HG03520 (cell line): ENCODE results near the gene ZNF385C.

ENCODE experiments used
- ATAC-seq: cut with Tn5 transposase; IDR thresholded peaks from one replicate; pipeline ENCODE4 v1.9.1; 2021; ENCODE audit warnings: mild to moderate bottlenecking, moderate library complexity; ENCODE audit not compliant: unreplicated experiment

ZNF385C gene

DNA sequence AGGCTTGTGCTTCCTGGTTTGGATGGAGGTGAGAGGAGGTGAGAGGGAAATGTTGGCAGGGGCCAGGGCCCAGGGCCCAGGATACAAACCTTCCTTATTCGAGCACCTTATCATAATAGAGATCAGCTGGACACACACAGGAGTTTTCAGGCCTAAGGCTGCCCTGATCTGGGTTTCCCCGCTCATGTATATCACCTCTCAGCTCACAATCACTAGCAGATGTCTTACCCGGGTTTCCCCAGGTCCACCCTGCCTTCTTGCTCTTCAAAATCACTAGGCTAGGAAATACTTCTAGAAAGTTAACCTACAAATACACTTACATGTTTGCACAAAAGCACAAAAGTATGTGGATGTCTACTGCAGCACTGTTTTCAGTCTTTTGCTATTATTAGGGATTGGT lies 28.6 kb upstream of the ZNF385C start:
- no peak for ATAC-seq

DNA sequence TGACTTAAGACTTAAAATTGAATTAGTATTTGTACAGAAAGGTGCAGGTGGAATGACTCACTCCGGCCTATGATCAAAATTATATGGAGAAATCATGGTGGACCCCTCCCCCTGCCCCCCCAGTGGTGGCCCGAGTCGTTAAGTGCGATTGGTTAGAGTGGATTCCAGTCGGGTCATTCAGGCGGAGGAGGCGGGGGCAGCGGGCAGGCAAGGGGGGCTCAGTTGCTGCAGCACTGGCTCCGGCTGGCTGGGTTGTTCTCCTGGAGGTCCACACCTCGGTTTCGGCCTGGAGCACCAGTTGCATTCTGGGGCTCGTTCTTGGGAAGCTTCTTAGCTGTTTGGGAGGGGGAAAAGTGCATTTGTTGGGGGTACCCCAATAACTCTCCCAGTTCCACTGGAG lies 27.3 kb upstream of the ZNF385C start:
- ATAC-seq, result no peak

DNA sequence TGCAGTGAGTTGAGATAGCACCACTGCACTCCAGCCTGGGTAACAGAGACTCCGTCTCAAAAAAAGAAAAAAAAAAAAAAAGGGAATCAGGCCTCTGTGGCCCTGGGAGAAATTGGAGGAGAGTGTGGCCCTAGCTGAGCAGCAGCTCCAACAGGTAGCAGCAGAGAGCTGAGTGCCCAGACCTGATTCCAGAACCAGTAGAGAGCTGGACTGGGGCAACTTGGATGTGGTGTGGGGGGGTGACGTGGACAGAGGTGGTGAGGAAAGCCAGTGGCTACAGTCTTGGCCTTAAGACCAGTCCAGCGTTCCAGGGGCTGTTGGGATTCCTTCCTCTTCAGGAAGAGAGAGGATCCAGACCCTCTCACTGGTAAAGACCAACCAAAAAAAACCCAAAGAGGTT lies 26.0 kb upstream of the ZNF385C start:
- no peak for ATAC-seq

DNA sequence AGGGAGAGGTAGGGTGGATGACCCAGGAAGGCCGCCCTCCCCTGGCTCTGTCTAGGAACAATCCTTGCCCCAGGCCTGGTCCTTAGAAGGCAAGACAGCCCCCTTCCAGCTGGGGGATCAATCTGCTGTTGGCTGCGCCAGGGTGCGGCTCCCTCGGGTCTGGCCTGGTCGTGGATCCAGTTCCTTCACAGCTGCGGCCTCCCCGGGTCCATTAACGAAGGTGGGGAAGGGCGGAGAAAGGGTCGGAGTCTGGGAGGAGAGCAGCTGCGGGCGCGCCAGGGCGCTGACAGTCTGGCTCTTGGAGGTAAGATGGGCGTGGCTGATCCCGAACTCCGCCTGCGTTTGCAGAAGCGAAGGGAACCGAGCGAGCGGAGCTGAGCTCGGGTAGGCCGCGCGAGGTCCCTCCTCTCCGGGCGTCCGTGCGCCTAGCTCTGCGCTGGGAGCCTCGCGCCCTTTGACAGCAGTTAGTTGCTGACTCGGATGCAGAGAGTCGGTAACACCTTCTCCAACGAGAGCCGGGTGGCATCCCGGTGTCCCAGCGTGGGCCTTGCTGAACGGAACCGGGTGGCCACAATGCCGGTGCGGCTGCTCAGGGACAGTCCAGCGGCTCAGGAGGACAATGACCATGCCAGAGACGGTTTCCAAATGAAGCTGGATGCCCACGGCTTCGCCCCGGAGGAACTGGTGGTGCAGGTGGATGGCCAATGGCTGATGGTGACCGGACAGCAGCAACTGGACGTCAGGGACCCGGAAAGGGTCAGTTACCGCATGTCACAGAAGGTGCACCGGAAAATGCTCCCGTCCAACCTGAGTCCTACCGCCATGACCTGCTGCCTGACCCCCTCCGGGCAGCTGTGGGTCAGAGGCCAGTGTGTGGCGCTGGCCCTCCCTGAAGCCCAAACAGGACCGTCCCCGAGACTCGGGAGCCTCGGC lies 24.4 kb upstream of the ZNF385C start, which contains the start of gene HSPB9:
TSS of gene HSPB9 (plus strand) at position 434 of the 933 bp plus-strand sequence. CDS start at position 481, 47 bp downstream.
- ATAC-seq, result no peak

DNA sequence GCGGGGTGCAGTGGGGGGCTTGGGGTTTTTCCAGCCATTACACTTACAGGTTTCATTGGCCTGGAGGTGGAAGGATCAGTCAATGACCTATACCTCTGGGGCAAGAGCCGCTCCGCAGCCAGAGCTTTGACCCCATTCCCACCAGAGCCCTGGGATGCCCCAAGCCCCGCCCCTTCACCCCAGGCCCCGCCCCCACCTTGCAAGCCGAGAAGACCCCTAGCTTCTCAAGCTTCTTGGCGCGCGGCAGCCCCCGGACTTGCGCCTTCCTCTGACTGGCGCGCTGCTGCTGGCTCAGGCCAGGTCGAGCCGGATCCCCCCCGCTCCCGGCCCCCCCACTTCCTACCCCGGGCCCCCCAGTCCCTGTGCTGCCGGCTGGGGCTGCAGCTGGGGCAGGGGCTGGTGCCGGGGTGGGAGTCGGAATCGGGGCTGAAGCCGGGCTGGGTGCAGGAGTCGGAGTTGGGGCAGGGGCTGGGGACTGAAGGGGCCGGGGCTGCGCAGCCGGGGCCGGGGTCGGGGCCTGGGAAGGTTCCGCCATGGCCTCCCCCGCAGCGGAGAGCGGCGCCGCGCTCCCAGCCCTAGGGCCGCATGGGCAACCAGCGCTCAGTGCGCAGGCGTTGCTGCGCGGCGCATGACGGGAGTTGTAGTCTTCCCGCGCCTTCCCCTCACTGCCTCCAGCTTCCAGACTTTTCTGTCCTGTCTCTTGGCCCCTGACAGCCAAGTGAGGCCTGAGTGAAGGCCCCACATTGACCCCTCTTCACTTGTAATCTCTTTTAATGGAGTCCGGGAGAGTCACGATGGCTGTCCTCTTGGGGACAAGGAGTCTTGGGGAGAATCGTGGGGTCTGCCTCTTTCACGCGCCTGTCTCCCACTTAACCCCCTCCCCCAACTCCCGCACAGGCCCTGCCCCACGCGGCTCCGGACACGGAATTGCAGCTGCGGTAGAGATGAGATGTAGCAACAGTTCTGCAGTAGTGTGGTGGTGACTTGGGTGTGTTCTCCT lies 22.8 kb upstream of the ZNF385C start, which contains the start of gene KAT2A:
TSS of gene KAT2A (minus strand) at position 598 of the 1,000 bp plus-strand sequence. CDS start at position 535, 63 bp downstream.
- no peak for ATAC-seq

DNA sequence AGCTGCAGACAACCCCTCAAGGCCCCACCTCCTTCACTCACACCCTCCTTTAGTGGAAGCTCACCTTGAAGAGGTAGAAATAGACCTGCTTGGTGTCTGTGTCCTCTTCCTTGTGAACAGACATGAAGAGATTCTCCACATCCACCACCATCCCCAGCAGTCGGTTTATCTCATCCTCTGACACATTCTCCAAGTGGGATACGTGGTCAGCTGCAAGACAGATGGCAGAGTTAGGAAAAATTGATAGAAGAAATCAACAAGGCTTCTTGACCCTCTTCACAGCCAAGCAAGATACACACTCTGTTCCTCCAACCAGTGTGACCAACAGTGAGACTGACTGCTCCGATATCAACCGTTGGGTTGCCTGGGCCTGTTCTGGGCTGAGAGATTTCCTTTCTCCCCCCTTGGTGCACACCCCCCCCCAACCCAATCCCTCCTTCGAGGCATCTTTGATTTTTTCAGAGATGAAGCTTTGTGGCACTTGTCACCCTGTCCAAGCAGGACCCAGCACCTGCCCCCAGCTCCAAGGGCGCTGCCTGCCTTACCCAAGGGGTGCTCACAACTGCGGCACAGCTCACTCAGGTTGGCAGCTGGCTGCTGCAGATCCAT lies 22.0 kb upstream of the ZNF385C start:
- ATAC-seq, result no peak

DNA sequence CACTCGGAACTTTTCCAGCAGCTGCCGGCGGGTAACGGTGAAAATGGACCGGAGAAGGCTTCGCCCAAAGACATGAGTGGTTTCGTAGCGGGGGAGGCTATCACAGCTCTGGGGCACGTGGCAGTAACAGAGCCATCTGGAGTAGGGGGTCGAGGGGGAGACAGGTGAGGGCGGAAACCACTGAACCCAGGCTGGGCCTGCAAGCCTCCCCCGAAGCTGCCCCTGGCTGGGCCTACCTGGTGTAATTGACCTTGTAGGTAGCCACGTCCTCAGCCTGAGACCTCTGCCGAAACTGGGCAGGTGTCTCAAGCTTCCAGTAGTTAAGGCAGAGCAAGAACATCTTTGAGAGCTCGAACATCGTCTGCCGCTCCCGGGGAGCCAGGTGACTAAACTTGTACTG lies 21.0 kb upstream of the ZNF385C start:
- no peak for ATAC-seq

DNA sequence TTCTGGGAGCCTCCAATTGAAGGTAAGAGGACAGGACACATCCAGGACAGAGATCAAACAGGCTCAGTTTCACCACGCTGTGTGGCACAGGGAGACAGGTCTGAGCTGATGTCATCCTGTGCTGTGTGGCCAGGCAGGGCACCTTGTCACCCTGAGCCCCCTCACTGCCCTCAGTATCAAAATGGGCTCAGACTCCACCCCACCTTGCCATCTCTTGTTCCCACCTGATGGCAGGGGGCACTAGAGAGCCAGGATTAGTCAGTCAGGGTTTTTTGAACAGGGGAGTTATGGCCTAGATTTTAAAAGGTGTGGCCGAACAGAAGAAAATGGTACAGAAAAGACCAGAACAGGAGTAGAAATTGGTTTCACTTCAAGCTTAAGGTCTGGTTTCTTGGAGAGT lies 20.3 kb upstream of the ZNF385C start:
- ATAC-seq, result no peak

DNA sequence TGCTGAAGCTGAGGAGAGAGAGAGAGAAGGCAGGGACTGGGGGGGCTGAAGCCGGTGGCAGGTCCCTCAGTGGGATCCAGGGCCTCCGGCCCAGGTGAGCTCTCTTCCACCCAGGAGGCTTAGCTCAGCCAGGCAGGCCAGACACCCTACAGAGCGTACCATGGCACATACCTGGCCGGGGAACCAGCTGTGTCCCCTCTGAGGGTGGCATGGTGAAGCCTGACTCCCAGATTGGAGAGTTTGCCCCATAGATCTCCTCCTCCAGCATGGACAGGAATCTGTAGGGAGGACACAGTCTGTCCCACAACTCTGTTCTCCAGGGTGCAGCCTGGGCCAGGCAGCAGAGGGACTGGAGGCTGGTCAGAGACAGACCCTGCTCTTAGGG lies 19.8 kb upstream of the ZNF385C start:
- no peak for ATAC-seq

DNA sequence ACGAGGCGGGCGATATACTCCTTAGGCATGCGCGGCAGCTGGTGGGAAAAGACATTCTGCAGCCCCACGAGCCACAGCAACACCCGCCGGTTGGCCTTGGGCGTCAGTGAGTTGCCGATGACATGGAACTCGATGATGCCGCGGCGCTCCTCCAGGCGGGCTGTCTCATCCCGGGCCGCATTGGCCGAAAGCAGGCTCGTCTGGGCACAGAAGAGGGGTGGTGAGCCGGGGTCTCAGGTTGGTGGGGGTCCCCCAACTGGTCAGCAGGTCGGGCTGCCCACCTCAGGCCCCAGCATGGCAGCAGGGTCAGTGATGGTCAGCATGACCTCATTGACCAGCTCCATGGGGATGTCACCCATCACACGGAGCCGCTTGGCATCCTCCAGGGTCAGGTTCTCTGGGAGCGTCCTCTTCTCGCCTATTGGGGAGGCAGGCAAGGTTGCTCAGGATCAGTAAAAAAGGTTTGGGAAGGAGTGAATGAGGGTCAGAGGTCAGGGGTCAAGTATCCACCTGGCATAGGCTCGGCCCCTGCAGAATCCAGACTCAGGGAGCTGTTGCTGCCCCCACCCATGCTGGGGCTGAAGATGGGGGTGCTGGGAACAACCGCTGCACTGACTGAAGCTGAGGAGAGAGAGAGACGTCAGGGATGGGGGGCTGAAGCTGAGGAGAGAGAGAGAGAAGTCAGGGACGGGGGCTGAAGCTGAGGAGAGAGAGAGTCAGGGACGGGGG lies 19.3 kb upstream of the ZNF385C start:
- ATAC-seq, result no peak

DNA sequence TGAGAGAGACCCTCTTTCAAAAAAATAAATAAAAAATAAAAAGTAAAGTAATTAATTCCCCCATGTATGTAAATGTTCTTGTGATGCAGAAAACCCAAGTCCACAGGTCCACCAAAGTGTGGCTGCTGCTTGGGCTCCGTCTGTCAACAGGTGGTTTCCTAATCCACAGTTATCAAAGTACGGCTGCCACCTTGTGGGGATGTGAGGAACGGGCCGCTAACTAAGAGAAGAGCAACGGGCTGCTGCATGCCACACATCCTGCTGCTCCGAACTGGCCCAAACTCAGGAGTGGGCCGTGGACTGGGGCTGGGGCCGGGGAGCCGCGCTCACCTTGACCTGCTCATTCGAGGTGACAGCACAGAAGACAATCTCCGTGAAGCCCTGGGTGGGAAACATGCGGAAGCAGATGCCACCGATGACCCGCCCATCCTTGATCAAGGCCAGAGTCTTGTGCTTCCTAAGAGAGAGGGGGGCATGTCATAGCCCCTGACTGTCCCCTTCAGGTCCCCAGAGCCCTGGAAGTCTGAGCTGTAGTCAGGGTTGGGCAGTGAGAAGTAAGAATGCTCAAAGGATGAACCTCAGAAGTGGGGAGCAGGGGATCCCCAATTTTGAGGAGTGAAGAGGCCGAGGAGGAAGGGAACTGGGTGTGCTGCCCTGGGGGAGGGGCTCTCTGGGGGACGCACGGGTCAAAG lies 18.6 kb upstream of the ZNF385C start:
- ATAC-seq, result no peak

DNA sequence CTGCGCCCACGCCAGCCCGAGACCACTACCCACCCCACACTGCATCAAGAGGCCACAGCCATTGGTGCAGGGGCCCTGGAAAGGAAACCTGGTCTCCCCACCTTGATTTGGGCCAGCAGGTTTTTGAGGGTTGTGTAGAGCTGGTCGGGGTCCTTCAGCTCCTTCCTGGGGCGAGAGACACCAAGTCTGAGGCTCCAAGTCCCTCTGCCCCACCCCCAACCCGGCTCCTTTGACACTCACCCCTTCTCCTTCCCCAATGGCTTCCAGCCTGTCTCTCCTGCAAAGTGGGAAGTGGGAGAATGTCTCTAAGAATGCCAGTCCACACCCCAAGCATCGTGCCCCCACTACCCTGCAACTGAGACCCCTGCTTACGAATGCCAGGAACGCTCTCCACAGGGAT lies 15.8 kb upstream of the ZNF385C start:
- no peak for ATAC-seq

DNA sequence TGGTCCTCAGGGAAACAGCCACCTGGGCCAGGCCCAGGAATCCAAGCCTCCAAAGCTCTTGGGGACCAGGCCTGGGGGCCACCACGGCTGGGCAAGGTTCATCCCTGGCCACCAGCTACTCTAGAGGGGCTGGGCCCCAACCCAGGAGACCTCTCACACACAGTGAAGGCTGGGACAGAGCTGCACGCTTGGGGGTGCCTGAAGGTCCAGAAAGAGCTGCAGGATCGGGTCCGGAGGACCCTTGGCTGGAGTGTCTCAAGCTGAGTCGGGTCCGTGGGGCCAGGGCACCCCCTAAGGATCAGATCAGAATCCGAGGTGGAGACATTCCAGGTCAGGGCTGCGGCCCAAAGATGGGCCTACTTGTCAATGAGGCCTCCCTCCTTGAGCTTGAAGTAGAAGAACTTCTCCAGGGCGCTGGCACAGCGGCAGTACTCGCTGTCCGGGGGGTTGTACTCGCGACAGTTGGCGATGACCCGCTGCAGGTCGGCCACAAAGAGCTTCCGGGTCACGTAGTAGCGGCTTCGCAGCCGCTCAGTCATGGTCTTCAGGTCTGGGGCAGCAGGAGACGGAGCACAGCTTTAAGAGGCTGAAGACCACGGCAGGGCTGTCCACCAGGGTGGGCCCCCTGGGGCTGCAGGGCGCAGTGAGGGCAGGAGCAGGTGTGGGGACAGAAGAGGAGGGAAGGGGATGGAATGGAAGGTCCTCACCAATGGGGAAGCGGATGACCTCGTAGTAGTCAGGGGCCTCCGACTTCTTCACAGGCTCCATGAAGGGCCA lies 15.2 kb upstream of the ZNF385C start:
- ATAC-seq, result no peak

DNA sequence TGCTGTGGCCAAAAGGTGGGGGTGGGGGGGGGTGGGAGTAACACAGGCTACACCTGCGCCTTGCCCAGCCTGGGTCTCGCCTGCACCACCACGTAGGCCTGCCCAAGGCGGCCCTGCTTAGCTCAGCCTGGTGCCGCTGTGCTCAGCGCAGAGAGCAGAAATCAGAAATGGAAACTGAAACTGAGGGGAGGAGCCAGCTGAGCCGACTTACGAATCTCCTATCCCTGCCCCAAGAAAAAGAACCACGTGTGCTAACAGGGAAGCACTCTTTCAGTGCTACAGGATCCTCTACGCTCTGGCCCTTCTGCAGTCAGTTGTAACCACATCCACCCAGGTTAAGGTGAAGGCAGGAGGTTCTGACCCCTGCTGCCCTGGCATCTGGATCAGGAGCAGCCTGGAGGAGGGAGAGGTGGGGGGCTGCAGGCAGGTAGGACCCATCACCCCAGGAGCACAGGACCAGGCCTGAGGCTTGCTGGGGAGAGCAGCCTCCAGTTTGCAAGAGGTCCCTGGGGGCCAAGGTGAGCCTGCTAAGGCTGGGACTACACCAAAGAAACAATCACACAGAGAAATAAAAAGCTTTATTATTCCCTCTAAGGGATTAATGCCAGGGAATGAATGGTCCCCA lies 14.4 kb upstream of the ZNF385C start, which contains the start of gene DHX58:
TSS of gene DHX58 (minus strand) at position 163 of the 625 bp plus-strand sequence. CDS start 822 bp downstream, outside the sequence.
- ATAC-seq, result peak; percentile 55

DNA sequence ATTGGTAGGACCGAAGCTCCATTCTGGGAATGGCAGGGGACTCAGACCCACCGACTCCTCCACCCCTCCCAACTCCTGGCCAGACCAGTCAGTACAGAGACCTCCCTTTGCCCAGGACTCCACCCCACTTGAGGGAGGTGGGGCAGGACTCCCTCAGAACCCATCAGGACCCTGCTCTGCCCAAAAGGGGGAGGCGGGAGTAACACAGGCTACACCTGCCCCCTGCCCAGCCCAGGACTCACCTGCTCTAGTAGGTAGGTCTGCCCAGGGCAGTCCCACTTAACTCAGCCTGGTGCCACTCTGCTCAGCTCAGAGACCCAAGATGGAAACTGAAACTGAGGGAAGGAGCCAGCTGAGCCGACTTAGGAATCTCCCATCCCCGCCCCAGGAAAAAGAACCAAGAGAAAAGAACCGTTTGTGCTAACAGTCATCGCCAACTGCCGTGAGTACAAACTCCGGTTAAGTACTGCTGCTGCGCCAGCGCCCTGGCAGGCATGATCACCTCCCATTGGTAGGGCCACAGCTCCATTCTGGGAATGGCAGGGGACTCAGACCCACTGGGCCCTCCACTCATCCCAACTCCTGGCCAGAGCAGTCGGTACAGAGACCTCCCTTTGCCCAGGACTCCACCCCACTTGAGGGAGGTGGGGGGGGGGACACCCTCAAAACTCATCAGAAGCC lies 13.7 kb upstream of the ZNF385C start:
- no peak for ATAC-seq

DNA sequence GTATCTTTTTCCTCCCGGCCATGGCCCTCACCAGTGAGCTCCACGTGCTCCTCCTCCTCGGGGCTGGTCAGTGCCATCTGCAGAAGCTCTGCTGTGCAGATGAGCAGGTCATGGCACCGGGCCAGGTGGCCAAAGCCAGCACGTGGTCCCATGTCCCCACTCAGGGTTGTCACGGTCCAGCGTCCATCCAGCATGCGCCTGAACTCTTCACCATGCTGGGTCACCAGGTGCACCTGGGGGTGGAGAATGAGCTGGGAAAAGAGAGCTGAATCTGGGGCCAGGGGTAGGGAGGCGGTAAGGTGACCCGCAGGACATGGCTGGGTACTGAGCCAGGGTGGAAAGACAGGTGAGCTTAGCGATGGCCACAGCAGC lies 13.0 kb upstream of the ZNF385C start:
- no peak for ATAC-seq

DNA sequence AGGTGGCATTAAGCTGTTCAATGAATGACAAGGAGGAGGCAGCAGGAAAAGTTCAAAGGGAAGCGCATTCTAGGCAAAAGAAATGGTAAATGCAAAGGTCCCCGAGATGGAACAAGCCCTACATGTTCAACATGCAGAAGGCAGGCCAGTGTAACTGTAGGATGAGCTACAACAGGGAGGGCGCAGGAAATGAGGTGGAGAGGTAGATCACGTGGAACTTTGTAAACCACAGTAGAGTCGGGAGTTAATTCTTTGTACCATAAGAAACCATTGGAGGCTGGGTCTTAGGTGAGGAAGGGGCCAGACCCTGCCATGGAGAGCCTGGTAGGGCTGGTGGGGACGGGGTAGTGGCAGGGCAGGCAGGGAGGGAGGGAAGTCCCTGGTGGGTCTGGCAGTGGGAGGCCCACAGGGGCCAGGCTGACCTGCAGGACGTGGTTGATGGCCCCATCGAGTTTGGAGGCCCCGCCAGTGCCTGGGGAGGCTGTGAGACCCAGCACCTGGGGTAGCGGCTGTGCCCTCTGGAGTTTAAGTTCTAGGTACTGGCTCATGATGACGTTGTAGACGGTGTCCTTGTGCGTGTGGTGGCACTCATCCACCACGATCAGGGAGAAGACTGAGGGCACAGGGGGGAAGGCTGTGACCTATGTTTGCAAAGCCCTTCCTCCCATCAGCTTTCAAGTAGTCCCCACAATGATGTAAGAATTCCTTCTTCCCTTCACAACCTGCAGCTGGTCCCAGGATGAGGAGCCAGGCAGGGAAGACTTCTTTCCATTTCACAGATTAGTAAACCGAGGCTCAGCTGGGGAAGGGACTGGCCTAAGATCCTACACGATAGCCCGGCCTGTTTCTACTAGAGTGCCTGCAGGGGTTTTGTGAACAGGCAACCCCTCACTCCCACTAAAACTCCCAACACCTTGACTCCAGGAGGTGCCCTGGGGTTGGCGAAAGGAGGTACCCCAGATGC lies 12.3 kb upstream of the ZNF385C start:
- no peak for ATAC-seq
